GM18861 (cell line): ENCODE data around the gene ZFPL1.

Source experiments
- ATAC-seq: cut with Tn5 transposase; IDR thresholded peaks from one replicate; pipeline ENCODE4 v1.9.1; 2021; ENCODE audit not compliant: unreplicated experiment

The ZFPL1 gene

DNA sequence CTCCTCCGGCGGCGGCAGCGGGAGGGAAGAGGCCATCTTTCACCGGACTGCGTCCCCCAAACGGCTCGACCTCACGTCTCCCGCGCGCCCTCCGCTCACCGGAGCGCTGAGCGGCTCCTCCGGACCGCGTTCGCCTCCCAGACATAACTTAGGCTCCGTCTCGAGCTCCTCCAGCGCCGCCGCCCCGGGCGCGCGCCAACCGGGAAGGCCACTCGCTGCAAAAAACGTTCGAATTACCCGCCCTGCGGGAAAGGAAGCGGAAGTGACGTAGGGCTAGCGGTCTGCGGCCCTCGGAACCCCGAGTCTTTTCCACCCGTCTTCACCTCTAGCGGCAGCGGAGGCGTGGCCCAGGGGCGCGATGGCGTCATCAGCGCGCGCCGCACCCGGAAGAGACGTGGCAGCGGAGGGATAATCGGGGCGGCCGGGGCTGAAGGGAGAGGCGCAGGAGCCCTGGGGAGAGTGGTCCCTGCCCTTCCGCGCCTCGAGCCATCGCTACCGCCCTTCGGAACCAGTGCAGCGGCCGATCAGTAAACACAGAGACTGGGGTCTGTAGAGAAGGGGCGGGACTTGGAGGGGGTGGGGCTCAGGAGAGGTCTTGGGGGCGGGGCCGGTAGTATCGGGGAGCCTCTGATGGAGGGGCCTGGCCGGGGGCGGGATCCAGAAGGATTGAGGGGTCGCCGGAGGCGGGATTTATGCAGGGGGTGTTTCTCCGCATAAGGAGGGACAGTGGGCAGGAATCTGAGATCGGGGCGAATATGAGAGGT lies at the start of gene ZFPL1, which contains the start of gene CDCA5:
TSS of gene ZFPL1 (plus strand) at position 389 of the 764 bp plus-strand sequence. CDS start 477 bp downstream, outside the sequence.
TSS of gene CDCA5 (minus strand) at position 207 of the 764 bp plus-strand sequence. CDS start at position 145, 62 bp downstream.
- peak; percentile 78 for ATAC-seq

DNA sequence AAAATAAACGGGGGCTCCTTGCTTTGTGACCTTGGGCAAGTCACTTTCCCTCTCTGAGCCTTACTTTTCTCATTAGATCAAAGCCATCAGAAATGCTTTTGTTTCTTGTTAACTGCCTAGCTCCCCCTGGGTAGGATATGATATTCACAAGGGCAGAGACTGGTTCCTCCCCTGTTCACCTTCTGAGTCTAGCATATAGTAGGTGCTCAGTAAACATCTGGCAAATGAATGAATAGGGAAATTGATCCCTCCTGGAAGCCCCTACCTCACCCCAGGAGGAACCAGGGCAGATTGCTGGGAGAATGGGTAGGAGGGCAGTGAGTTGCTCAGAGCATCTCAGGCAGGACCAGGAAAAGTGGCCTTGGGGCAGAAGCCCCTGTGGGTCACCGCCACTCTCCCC lies 49.6 kb upstream of the ZFPL1 start:
- no peak for ATAC-seq

DNA sequence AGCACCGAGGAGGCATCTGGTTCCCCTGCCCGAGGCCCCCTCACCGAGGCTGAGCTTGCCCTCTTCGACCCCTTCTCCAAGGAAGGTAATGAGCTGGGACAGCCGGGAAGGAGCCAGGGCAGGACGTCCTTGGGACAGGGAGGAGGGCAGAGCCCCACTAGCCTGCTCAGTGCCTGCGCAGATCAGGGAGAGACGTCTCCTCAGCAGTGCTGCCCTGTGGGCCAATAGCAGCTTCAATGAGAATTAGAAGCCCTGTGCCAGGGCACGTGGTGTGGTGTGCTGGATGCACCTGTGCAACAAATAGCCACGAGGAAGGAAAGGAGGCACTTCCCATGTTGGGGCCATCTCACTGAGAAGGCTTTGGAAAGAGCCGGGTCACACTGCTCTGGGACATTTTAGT lies 48.4 kb upstream of the ZFPL1 start:
- no peak for ATAC-seq

DNA sequence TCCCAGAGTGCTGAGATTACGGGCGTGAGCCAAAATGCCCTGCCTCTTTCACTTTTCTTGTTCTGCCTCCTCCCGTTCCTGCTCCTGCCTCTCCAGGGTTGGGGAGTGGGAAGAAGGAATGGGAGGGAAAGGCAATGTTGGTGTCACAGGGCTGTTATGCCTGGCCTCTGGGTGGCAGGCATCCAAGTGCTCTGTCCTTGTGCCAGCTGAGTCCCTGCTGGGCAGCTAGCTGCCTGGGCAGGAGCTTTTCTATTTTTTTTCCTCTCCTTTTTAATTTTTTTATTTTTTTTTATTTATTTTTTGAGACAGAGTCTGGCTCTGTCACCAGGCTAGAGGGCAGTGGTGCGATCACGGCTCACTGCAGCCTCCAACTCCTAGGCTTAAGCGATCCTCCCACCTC lies 47.1 kb upstream of the ZFPL1 start:
- ATAC-seq: no peak

DNA sequence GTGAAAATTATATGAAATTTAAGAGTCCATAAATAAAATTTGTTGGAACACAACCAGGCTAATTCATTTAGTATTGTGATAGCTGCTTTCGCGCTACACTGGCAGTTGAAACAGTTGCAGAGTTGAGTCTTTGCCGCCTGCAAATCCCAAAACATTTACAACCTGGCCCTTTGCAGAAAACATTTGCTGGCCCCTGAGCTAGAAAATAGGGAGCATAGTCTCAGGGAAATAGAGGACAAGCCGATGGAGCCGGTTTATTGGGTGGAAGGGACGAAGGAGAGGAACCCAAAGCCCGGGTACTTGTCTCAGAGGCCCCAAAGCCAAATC lies 43.5 kb upstream of the ZFPL1 start:
- ATAC-seq: no peak

DNA sequence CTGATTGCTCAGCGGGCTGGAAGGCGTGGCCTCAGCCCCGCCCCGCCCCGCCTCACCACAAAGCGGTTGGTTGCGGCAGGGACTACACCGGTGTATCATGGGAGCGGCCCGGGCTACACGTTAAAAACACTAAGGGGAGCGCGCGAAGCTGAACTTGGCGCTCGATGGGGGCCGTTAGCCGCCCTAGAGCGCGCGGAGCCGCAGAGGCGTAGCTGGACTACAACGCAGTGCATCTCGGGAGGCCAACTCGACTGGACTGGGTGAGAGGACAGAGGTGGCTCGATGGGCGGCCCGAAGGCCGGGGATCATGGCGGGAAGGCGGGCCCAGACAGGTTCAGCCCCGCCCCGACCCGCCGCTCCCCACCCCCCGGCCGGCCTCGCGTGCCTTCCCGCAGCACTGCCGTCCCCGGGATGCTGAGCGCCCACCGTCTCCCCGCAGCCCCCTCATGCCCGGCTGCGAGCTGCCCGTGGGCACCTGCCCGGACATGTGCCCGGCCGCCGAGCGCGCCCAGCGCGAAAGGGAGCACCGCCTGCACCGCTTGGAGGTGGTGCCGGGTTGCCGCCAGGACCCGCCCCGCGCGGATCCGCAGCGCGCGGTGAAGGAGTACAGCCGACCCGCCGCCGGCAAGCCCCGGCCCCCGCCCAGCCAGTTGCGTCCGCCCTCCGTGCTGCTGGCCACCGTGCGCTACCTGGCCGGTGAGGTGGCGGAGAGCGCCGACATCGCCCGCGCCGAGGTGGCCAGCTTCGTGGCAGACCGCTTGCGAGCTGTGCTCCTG lies 43.0 kb upstream of the ZFPL1 start, which contains the start of gene SAC3D1:
TSS of gene SAC3D1 (plus strand) at position 364 of the 776 bp plus-strand sequence. CDS start at position 447, 83 bp downstream.
- ATAC-seq: peak; percentile 75

DNA sequence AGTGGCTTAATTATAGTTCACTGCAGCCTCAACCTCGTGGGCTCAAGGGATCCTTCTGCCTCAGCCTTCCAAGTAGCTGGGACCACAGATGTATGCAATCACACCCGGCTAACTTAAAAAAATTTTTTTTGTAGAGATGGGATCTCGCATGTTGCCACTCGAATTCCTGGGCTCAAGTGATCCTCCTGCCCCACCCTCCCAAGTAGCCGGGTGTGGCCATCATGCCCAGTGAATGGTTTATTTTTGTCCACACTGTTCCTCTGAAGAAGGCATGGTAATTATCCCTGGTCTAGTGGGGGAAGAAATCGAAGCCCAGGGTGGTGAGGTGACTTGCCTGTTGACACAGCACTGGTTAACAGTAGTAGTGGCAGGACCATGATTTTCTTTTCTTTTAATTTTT lies 41.1 kb upstream of the ZFPL1 start:
- ATAC-seq: no peak

DNA sequence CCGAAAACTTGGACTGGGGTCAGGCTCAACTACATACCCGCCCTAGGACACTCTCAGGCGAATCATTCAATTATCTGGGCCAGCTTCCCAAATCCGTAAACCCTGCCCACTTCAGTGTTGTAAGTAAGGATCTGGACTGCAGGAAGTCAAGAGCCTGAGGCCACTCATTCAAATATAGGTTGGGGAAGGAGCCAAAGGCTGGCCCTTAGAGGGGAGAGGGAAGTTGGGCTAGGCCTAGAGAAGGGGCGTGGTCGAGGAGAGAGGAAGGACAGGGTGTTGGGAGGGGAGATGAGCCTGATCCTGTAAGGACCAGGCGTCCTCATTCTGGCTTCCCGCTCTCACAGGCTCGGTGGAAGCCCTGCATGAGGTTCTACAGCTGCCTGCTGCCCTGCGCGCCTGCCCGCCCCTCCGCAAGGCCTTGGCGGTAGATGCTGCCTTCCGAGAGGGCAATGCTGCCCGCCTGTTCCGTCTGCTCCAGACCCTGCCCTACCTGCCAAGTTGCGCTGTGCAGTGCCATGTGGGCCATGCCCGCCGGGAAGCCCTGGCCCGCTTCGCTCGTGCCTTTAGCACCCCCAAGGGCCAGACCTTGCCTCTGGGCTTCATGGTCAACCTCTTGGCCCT lies 40.0 kb upstream of the ZFPL1 start:
- ATAC-seq: no peak

DNA sequence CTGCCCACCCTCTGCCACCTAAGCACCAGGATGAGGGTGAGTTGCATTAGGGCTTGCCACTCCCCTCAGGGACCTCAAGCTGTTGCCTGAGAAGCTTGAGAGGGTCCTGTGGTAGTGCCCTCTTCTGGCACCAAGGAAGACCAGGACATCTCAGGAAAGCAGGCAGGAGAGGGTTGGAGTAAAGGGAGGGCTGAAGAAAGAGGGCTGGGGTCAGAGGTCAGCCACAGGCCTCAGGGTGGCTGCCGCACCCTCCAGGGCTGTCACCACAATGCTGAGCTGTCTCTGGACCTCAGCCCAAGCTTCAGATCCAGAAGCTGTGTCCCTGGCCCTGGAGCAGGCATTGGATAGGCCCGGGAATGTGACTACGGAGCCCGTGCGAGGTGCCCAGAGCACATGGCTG lies 39.0 kb upstream of the ZFPL1 start:
- ATAC-seq: no peak

DNA sequence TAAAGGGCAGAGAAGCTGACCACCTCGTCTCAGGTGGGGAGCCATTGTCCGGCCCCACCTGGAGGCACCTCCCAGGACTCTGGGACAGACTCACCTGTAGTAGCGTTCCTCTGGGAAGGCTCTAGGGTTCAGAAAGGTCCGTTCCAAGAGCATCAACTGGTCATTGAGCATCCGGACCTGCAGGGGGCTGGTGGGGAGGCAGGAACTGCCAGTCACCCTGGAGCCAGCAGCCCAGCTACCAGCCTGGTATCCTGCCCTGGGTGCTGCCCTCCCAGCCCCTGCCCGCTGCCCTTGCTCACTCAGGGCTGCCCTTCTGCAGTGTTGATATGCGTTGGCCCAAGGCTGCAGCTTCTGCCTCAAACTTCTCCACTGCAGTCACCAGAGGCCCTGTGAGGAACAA lies 38.3 kb upstream of the ZFPL1 start:
- no peak for ATAC-seq

DNA sequence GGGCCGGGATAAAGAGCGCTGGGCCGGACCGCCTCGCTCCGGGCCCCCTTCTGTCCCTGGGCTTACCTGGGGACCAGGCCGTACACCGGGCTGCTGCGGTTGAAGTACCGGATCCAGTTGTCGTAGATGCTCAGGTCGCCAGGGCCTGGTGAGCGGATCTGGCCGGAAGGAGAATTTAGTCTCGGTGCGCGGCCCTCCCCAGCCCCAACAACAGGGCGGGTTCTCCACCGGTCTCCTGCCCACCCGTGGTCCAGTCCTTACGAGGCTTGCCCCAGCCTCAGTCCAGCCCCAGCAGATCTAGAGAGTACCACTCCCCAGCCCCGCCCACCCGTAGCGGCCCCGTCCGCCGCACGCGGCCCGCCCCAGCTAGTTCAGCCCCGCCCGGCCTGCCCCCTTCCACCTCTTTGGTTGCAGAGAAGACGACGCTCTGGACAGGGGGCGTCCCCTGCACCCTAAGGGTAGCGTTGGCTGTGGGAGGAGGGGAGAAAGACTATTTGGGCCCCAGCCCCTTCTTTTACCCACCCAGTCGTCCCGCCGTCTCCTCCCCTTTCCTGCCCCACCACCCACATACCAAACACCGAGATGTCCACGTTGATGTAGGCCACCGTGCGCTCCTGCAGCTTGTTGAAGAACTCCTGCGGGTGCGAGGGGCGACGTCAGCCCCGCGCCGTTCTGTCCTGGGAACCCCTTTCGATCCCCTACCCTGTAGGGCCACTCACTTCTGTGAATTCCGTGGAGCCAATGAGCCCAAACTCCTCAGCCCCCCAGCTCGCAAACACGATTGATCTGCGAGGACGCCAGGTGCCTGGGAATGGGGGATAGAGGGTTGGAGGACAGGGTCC lies 36.2 kb upstream of the ZFPL1 start:
- no peak for ATAC-seq

DNA sequence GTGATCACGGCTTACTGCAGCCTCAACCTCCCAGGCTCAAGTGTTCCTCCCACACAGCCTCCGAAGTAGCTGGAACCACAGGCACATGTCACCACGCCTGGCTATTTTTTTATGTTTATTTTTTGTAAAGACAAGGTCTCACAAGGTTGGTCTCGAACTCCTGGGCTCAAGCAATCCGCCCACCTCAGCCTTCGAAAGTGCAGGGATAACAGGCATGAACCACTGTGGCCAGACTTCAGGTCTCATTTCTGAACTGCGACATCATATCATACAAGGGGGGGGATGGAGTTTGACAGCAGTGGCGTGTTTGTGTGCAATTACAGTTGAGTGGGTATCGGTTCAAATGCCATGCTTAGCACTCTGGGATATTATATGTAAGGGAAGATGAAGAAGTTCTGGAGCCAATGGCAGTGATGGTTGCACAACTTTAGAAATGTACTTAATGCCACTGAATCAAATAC lies 32.6 kb upstream of the ZFPL1 start:
- no peak for ATAC-seq

DNA sequence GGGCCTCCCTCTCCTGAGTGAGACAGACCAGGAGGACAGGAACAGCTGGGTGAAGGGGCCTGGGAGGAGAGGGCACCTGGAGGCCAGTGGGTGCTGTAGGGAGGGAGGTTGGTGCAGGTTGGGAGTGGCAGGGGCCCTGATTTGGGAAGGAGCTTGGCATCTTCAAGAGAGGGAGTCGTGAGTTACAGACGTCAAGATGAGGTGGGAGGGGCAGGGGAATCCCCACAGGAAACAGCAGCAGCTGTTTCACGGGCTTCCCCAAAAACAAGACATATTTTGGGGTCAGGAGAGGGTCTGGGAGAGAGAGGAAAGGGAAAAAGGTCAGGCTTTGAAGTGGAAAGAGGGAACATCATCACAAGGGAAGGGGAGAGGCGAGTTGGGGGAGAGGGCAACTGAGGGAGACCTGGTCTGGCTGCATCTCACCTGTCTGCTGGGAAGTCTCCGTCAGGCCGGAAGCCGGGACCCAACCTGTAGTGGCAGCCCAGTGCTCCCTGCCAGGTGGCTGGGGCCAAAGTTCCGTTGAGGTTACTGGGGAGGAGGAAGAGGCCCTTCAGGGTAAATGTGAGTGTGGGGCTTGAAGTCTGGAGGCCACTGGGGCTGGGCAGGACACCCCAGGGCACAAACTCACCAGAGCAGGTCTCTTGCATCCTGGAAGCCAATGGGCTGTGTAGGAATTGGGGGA lies 30.1 kb upstream of the ZFPL1 start:
- no peak for ATAC-seq

DNA sequence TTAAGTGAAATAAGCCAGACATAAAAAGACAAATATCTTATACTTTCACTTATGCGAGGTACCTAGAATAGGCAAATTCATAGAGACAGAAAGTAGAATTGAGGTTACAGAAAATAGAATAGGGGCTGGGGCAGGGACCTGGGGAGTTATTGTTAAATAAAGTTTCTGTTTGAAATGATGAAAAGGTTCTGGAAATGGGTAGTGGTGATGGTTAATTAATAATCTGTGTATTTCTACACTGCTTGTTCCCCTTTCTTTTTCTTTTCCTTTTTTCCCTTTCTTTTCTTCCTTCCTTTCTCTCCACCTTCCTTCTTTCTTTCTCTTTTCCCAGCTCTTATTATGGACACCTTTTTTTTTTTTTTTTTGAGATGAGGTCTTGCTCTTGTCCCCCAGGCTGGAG lies 28.5 kb upstream of the ZFPL1 start:
- no peak for ATAC-seq

DNA sequence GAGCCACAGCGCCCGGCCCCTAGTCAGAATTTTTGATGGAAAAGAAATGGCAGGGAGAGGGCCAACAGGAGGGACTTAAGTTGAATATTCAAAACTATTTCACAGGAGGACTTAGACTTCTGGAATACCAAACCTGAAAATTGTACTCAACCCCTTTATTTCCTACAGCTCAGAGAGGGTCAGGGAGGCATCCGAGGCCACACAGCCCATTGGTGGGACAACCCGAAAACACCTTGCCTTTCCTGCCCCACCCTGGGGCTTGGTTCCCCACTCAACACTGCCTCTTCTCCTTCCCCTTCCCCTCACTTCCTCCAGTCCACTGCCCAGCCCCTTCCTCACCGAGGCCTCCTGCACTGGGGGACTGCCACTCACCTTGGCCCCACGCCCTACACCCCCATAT lies 27.0 kb upstream of the ZFPL1 start:
- no peak for ATAC-seq

DNA sequence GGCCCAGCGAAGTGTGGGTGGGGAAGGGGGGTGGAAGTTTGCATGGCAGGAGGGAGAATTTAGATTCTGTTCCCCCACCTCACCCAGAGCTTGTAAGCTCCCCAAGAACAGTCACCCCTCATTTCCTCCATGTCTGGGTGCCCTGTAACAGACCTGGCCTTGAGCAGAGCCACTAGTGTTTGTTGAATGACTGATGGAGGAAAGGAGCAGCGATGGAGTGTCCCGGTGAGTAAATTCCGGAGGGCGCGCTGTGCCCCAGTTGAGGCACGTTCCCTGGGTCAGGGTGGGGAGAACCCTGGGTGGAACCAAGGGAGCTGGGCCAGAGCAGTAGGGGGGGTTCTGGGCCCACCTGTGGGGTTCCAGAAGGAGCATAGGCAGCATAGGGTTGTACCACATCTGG lies 26.5 kb upstream of the ZFPL1 start:
- no peak for ATAC-seq

DNA sequence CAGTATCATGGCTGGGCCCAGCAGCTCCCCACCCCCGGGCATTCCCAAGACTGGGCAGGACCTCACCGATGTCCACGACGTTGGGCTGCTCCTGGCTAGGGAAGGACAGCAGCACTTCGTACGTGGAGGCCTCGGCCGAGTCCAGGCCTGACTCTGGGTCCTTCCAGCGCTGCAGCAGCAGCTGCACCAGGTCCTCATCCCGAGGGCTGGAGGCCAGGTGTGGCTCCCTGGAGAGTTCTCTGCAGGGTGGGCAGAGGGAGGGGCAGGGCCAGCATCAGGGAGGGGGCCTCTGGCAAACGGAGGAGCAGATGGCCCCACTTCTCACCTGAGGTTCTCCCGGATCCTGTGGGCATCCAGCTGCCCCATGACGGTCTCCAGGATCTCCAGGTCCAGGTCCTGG lies 26.0 kb upstream of the ZFPL1 start:
- ATAC-seq: no peak

DNA sequence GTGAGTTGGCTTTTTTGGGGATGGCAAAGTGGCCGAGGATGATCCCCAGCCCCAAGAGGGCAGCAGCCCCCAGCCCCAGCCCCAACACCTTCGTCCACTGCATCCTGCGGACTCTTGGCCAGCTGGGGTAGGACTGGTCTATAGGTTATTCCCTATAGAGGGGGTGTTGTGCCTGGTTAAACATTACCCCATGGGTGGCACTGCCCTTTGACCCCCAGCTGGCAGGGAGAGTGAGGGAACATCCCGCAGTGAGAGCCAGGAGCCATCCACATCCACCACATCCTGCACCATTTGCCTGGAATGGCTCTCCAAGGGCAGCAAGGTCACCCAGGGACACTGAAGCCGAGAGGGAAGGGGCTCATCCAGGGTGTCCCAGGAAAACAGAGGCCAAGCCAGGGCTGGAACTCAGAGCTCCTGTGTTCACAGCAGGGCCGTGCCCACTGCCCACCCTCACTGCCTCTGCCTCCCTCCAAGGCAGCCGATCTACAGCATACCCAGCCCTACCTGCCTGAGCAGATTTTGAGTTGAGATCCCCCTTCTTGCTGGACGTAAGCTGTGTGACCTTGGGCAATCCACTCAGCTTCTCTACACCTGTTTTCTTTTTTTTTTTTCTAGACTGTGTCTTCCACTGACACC lies 25.5 kb upstream of the ZFPL1 start, which contains the start of gene NAALADL1:
TSS of gene NAALADL1 (minus strand) at position 135 of the 636 bp plus-strand sequence. CDS start at position 103, 32 bp downstream.
- no peak for ATAC-seq

DNA sequence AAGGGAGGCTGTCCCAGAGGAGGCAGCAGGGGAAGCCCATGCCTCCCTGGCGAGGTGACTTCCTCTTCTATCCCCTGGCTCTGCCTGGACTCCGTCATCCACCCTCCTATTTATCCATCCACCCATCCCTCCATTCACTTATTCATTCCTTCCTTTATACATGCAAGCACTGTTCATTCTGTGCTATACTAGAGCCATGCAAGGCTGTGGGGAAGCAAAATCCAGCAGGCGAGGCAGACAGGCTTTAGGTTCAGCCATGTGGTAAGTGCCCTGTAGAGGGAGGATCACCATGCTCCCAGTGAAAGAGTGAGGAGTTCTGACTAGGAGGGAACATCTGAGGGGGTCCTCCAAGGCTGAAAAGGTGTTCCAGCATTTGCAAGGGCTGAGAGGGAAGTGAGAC lies 24.5 kb upstream of the ZFPL1 start:
- no peak for ATAC-seq
